Measurements from ENCODE around the gene MAN2C1.

DNA sequence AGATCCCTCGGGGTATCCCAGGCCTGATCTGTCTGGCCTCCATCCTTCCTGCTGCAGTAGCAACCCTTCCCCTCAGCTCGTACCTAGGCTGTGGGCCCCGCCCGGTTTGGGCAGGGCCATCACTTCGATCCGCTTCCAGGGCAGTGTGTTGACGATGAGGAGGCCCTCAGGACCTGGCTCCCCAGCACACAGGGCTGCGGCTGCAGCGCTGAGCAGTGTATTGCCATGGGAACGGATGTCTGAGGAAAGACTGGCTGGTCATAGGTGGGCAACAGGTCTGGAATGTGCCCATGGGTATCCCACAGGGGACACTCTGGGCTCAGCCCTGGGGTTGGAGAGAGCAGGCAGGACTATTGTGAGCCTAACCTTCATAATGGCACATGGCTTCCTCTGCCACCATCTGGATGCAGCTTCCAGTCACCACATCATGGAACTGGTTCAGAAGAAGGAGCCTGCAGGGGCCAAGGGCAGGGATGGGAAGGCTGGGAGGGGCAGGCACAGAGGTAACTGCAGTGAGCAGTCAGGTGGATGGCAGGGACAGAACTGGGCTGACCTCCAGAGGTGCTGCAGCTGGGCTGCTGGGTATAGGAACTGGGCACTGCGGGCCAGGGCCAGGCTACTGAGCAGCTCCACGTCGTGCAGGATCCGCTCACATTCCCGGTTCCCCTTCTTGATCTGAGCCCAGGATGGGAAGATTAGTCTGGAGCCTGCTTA, 8.7 kb downstream of the MAN2C1 start:
- TF ChIP-seq, protein P1, sequence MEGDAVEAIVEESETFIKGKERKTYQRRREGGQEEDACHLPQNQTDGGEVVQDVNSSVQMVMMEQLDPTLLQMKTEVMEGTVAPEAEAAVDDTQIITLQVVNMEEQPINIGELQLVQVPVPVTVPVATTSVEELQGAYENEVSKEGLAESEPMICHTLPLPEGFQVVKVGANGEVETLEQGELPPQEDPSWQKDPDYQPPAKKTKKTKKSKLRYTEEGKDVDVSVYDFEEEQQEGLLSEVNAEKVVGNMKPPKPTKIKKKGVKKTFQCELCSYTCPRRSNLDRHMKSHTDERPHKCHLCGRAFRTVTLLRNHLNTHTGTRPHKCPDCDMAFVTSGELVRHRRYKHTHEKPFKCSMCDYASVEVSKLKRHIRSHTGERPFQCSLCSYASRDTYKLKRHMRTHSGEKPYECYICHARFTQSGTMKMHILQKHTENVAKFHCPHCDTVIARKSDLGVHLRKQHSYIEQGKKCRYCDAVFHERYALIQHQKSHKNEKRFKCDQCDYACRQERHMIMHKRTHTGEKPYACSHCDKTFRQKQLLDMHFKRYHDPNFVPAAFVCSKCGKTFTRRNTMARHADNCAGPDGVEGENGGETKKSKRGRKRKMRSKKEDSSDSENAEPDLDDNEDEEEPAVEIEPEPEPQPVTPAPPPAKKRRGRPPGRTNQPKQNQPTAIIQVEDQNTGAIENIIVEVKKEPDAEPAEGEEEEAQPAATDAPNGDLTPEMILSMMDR (IDR thresholded peaks at IDR 0.05; ENCODE audit: insufficient read depth, low read length, poor library complexity, severe bottlenecking): no peak
- no peak for TF ChIP-seq EZH2phosphoT487 (conservative IDR thresholded peaks at IDR 0.05; ENCODE audit: low read length)
